OCI-LY3 (cell line): Measurements from ENCODE around the gene CYSTM1.

Experiments used
- EZH2phosphoT487 ChIP-seq: fragments of 200-600 bp; shearing (Covaris generic); IDR thresholded peaks from 2 replicates; pipeline ENCODE4 v1.6.1; 2018; ENCODE audit warnings: antibody characterized with exemption, mixed run types, low read depth
- TF ChIP-seq, protein P1 (sequence below): fragments of 200-600, 300-600 bp; sonication (generic); IDR thresholded peaks from 2 replicates; pipeline ENCODE4 v1.5.1; 2014; ENCODE audit warnings: antibody characterized with exemption, low read length, low read depth

DNA sequence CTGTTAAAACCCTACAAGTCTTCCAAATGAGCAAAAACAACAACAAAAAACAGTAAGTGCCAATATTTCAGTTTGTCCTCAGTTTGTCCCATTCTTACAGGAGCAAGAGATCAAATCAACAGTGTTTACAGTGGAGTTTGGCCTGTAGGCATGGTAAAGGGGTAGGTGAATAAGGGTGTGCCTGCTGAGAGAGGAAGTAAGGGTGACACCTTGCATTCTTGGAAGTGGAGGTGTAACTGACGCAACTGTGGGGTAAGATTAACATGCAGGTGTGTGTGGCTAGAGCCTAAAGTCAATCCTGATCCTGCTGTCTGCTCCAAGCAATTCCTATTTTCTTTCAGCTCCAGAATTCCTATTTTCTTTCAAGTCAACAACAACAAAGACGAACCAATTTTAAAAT, 84.5 kb downstream of the CYSTM1 start:
- no peak for TF ChIP-seq EZH2phosphoT487
- TF ChIP-seq, protein P1, sequence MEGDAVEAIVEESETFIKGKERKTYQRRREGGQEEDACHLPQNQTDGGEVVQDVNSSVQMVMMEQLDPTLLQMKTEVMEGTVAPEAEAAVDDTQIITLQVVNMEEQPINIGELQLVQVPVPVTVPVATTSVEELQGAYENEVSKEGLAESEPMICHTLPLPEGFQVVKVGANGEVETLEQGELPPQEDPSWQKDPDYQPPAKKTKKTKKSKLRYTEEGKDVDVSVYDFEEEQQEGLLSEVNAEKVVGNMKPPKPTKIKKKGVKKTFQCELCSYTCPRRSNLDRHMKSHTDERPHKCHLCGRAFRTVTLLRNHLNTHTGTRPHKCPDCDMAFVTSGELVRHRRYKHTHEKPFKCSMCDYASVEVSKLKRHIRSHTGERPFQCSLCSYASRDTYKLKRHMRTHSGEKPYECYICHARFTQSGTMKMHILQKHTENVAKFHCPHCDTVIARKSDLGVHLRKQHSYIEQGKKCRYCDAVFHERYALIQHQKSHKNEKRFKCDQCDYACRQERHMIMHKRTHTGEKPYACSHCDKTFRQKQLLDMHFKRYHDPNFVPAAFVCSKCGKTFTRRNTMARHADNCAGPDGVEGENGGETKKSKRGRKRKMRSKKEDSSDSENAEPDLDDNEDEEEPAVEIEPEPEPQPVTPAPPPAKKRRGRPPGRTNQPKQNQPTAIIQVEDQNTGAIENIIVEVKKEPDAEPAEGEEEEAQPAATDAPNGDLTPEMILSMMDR, result no peak
